GM23338 (cell line): ENCODE data around the gene SKP2.

ENCODE experiments used
- EZH2 ChIP-seq: fragments of 200-600 bp; sonication (generic); IDR thresholded peaks from one replicate; pipeline ENCODE4 v1.8.0; 2017; ENCODE audit warnings: antibody characterized with exemption, mild to moderate bottlenecking, low read depth; ENCODE audit not compliant: unreplicated experiment
- EZH2phosphoT487 ChIP-seq: fragments of 200-600 bp; sonication (generic); IDR thresholded peaks from one replicate; pipeline ENCODE4 v1.8.1; 2018; ENCODE audit warnings: antibody characterized with exemption; ENCODE audit not compliant: unreplicated experiment
- JUNB ChIP-seq: IDR thresholded peaks from one replicate; pipeline ENCODE4 v1.6.1; 2016; ENCODE audit warnings: antibody characterized with exemption; ENCODE audit not compliant: unreplicated experiment
- NANOG ChIP-seq: IDR thresholded peaks from 2 replicates; pipeline ENCODE4 v1.6.1; 2016; ENCODE audit warnings: antibody characterized with exemption, borderline replicate concordance
- POLR2AphosphoS5 ChIP-seq: IDR thresholded peaks from 2 replicates; pipeline ENCODE4 v1.6.1; 2016; ENCODE audit warnings: antibody characterized with exemption, low read depth
- REST ChIP-seq: IDR thresholded peaks from one replicate; pipeline ENCODE4 v1.6.1; 2018; ENCODE audit warnings: antibody characterized with exemption; ENCODE audit not compliant: unreplicated experiment
- ZNF331 ChIP-seq: fragments of 250-450 bp; sonication (Bioruptor Pico); IDR thresholded peaks from 2 replicates; pipeline ENCODE4 v1.5.0; 2020; ENCODE audit warnings: low read depth, mild to moderate bottlenecking, moderate library complexity
- TF ChIP-seq, protein P1 (sequence below), 2 experiments: fragments of 200-600 bp in 1 of 2; sonication (generic) in 1 of 2; conservative IDR thresholded peaks; 2 replicates each; pipeline versions ENCODE4 v1.5.1 to v1.6.1; 2016 to 2017; ENCODE audit warnings: antibody characterized with exemption in 2 of 2, low read depth in 2 of 2, mild to moderate bottlenecking in 2 of 2, moderate library complexity in 1 of 2
- TF ChIP-seq, protein P2 (sequence below): fragments of 250-450 bp; sonication (Bioruptor Pico); IDR thresholded peaks from 2 replicates; pipeline ENCODE4 v1.5.0; 2020; ENCODE audit warnings: mild to moderate bottlenecking, moderate library complexity

DNA sequence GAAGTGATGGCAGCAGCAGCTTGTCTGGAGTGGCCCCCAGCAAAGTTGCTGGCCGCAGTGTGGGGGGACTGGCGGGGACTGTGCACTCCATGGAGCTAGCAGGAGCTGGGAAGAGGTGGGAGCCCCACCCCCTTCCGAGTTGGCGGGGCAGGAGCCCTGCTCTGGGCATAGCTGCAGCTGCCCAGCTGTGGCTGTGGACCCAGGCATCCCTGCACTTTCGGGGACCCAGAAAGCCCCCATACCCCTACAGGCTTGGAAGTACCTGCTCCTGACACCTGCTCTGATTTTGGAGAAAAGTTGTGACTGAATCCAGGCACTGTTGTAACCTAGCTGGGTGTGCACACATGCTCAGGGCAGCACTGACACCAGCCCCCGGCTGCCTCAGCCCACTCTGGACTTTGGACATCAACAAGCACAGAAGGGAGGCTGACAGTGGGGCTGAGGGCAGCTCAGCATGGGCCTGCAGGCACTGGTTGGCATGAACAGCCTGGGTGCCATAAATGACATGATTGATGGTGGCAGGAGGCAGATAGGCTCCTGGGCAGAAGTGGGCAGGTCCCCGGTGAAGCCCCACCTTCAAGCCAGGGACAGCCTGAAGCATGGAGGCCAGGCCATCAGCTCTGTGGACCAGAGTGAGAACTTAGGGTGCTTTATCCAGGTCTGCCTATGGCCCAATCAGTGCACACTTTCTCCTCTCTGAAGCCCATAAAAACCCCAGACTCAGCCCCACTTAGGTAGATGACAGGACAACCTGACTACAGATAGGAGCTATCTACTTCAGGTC is 12.8 kb upstream of the SKP2 start:
- TF ChIP-seq, protein P1, sequence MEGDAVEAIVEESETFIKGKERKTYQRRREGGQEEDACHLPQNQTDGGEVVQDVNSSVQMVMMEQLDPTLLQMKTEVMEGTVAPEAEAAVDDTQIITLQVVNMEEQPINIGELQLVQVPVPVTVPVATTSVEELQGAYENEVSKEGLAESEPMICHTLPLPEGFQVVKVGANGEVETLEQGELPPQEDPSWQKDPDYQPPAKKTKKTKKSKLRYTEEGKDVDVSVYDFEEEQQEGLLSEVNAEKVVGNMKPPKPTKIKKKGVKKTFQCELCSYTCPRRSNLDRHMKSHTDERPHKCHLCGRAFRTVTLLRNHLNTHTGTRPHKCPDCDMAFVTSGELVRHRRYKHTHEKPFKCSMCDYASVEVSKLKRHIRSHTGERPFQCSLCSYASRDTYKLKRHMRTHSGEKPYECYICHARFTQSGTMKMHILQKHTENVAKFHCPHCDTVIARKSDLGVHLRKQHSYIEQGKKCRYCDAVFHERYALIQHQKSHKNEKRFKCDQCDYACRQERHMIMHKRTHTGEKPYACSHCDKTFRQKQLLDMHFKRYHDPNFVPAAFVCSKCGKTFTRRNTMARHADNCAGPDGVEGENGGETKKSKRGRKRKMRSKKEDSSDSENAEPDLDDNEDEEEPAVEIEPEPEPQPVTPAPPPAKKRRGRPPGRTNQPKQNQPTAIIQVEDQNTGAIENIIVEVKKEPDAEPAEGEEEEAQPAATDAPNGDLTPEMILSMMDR (conservative IDR thresholded peaks at IDR 0.05; ENCODE audit: low read depth in 2 of 2), result no peak
- no peak for TF ChIP-seq POLR2AphosphoS5
- no peak for TF ChIP-seq REST
- no peak for TF ChIP-seq JUNB
- no peak for TF ChIP-seq EZH2
- no peak for TF ChIP-seq NANOG
- no peak for TF ChIP-seq ZNF331 (CRISPR knock-in tag)
- TF ChIP-seq, protein P2, sequence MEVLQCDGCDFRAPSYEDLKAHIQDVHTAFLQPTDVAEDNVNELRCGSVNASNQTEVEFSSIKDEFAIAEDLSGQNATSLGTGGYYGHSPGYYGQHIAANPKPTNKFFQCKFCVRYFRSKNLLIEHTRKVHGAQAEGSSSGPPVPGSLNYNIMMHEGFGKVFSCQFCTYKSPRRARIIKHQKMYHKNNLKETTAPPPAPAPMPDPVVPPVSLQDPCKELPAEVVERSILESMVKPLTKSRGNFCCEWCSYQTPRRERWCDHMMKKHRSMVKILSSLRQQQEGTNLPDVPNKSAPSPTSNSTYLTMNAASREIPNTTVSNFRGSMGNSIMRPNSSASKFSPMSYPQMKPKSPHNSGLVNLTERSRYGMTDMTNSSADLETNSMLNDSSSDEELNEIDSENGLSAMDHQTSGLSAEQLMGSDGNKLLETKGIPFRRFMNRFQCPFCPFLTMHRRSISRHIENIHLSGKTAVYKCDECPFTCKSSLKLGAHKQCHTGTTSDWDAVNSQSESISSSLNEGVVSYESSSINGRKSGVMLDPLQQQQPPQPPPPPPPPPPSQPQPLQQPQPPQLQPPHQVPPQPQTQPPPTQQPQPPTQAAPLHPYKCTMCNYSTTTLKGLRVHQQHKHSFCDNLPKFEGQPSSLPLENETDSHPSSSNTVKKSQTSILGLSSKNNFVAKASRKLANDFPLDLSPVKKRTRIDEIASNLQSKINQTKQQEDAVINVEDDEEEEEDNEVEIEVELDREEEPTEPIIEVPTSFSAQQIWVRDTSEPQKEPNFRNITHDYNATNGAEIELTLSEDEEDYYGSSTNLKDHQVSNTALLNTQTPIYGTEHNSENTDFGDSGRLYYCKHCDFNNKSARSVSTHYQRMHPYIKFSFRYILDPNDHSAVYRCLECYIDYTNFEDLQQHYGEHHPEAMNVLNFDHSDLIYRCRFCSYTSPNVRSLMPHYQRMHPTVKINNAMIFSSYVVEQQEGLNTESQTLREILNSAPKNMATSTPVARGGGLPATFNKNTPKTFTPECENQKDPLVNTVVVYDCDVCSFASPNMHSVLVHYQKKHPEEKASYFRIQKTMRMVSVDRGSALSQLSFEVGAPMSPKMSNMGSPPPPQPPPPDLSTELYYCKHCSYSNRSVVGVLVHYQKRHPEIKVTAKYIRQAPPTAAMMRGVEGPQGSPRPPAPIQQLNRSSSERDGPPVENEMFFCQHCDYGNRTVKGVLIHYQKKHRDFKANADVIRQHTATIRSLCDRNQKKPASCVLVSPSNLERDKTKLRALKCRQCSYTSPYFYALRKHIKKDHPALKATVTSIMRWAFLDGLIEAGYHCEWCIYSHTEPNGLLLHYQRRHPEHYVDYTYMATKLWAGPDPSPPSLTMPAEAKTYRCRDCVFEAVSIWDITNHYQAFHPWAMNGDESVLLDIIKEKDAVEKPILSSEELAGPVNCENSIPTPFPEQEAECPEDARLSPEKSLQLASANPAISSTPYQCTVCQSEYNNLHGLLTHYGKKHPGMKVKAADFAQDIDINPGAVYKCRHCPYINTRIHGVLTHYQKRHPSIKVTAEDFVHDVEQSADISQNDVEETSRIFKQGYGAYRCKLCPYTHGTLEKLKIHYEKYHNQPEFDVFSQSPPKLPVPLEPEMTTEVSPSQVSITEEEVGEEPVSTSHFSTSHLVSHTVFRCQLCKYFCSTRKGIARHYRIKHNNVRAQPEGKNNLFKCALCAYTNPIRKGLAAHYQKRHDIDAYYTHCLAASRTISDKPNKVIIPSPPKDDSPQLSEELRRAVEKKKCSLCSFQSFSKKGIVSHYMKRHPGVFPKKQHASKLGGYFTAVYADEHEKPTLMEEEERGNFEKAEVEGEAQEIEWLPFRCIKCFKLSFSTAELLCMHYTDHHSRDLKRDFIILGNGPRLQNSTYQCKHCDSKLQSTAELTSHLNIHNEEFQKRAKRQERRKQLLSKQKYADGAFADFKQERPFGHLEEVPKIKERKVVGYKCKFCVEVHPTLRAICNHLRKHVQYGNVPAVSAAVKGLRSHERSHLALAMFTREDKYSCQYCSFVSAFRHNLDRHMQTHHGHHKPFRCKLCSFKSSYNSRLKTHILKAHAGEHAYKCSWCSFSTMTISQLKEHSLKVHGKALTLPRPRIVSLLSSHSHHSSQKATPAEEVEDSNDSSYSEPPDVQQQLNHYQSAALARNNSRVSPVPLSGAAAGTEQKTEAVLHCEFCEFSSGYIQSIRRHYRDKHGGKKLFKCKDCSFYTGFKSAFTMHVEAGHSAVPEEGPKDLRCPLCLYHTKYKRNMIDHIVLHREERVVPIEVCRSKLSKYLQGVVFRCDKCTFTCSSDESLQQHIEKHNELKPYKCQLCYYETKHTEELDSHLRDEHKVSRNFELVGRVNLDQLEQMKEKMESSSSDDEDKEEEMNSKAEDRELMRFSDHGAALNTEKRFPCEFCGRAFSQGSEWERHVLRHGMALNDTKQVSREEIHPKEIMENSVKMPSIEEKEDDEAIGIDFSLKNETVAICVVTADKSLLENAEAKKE, result no peak
- TF ChIP-seq EZH2phosphoT487, result no peak
